Activated gamma-delta T cell treated with anti-CD3 and anti-CD28 coated beads, Interleukin-2, amount 50 U/mL, for 16 hours (primary cell): ENCODE results near the gene RNASEL.
A peak's percentile ranks its signal among the peaks of the same experiment; 100 is the strongest.

Experiments
- DNase-seq: peaks from one replicate; pipeline ENCODE4 v3.0.0-alpha.2; 2020; ENCODE audit warnings: low read depth

Gene RNASEL

DNA sequence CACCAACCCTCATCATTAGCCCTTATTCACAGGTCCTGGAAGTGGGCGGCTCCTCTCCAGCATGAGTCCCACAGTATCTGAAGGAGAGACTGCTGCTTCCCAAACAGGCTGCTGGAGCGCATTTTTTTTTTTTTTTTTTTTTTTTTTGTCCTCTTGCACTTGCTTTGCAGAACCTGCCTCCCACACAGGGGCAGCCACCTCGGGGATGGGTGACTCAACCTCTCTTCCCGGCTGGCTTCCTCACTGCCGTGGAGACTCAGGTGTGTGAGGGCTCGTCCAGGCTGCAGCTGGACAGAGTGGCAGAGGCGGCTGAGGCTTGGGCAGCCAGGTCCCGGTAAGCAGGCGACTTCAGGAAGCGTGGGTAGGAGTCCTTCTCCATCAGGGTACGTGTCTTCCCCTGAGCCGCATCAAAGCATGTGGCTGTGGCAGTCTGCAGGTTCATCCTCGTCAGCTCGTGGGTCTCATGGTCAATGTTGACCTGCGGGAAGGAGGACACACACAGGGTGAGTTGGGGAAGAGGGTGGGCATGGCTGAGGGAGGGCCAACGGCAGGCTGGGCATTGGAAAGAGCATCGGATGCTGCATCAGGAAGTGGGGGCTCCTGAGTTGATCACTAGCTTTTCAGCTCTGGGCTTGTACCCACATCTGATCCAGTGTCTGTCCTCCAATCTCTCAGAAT is 11.1 kb upstream of the RNASEL start:
- DNase-seq, result no peak

DNA sequence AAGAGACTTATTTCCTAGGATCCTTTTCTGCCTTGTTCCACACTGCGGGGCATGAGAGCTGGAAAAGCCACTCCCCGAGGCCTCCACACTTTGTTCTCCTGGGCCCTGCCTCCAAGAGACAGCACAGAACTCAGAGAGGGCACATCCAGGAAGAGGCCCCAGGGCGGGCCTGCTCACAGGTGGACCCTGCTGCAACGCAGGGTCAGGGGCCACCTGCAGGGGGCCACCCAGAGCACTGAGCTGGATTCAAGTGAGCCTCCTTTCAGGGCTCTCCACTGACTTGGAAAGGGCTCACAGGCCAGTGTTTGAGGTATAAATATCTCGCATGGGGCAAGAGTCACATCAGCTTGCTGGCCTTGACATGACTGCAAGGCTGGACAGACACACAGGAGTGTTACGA is 10.3 kb upstream of the RNASEL start:
- DNase-seq, result no peak

DNA sequence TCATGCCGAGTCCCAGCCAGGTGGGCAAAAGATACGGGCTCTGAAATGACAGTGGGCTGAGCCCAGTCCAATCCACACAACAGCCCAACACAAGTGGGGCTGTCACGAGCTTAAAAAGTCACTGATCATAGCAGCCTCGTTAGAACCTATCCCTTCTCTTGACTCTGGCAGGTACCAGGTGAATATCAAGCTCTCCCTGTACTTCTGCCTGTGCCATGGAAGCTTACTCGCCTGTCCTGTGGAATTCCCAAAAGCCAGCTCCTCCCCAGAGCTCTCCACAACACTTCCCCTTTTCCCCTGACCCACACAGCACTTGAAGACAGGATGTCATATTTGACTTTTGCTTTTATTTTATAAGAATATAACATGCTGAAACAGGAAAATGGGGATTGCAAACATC is 9.2 kb upstream of the RNASEL start:
- no peak for DNase-seq

DNA sequence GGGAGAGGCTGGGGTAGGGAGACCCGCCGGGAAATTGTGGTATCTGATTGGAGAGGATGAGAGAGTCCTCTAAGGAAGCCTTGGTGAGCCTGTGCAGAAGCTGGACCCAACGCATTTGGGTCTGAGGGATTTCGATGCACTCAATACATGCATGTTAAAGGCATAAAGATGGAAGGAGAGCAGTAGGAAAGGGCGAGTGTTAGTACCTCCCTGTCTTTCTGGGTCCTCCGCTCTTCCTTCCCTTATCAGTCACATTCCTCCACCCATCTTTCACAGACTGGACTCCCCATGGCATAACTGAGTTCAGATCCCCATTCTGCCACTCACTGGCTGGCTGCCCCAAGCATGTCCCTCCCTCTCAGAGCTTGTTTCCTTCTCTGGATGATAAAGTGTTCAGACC is 7.9 kb upstream of the RNASEL start:
- no peak for DNase-seq

DNA sequence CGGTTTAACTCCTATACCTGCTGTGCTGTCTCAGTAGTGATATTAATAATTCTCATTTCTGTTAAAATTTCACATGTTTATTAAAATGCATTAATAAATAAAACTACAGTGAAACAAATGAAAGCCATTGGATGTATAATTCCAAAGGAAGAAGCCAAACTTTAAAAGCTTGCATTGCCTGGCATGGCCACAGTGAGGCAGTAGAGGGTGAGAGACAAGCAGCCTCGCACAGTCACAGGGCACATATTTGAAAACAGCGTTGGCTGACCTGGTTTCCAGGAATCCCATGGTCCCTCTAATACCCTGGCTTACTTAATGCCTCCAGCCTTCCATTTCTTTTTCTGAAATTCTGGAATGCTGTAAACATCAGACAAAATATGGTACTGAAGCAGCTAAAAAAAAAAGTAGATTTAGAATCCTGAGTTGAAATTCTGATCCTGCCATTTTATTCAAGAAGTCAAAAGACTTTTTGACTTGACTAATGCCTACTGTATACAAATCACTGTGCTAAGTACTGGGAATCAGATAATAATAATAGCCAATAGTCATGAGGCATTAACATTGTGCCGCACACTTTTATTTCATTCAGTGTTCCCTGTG is 6.7 kb upstream of the RNASEL start:
- peak; percentile 44 for DNase-seq

DNA sequence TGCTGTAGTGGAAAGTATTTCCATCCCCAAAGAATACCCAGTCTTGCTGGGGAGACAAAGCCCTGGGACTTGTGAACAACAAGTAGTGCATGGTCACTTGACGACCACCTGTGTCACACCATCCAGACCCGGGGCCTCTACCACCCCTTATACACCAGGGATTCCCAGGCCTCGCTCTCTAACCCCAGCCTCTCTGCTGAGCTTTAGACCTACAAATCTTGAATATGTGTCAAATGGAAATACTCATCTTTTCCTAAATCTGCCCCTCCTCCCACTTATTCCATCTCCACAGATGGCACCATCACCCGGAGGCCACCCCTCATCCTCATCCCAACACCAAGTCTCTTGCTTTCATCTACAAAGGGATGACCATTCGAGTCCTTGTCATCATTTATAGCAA is 875 bp upstream of the RNASEL start:
- no peak for DNase-seq

DNA sequence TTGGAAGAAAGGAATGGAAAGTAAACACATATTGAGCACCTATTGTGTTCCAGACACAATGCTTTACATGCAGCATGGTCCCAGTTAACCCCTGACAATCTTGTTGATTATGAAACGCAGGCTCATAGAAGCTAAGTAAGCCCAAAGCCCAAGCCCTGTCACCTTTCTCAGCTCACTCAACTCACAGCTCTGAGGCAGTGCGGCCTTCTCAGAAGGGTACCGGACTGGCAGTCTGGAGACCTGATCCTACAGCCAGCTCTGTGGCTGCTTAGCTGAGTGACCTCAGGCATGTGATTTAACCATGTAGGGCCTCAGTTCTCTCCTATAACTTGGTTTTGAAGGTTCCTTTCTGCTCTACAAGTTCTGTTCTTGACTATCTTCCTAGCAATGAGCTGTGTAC is 464 bp upstream of the RNASEL start:
- no peak for DNase-seq

DNA sequence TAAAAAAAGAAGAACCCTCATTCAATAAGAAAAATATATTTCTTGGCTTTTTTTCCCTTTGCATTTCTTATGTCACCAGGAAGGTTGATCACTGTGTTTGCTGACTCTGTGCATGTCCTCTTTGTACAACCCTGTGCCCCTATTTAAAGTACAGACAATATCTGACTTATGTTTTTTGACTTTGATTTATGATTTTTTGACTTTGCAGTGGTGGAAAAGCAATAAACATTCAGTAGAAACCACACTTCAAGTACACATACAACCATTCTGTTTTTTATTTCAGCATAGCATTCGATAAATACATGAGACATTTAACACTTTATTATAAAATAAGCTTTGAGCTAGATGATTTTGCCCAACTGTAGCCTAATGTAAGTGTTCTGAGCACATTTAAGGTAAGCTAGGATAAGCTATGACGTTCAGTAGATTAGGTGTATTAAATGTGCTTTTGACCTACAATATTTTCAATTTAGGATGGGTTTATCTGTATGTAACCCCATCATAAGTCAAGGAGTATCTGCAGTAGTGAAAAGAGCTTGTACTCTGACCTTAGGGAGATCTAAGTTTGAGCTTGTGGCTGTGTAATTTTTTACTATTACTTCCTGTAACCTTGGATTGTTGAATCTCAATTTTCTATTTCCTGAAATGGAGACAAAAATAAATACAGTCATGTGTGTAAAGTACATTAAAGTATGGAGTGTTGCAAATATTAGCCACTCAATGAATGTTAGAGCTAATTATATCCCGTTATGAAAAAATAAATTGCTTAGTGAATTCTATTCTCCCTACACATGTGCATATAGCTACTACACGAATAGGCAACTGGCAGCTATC is 1.2 kb downstream of the RNASEL start:
- DNase-seq, result no peak

DNA sequence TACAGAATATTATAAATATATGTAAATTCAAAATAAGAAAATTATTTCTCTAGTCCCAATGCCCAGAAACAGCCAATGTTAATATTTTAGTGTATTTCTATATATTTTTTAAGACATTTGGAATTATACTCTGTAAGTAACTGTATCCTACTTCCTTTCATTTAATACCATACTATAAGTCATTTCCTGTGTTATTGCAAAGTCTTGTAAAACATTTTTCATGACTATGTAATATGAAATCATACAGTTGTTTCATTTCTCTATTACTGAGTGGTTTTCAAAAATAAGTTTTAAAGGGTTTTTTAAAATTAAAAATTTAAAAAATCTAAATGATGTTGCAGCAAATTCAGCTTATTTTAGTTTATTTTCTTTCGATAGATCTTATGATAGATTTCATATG is 2.0 kb downstream of the RNASEL start:
- DNase-seq, result no peak

DNA sequence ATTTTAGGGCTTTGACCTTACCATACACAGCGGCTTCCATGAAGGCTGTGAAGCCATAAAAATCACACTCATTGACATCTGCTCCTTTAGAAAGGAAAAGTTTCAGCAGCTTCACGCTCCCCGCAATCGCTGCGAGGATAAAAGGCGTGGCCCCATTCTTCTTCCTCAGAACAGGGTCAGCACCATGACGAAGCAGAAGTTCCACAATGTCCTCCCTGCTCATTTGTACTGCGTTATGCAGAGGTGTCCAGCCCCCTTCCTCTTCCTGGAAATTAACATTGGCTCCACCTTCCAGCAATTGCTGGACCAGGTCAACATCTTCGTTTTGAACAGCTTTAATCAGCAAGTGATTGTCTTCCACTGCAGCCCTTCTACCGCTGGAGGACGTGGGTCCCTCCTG is 2.7 kb downstream of the RNASEL start:
- DNase-seq, result no peak

DNA sequence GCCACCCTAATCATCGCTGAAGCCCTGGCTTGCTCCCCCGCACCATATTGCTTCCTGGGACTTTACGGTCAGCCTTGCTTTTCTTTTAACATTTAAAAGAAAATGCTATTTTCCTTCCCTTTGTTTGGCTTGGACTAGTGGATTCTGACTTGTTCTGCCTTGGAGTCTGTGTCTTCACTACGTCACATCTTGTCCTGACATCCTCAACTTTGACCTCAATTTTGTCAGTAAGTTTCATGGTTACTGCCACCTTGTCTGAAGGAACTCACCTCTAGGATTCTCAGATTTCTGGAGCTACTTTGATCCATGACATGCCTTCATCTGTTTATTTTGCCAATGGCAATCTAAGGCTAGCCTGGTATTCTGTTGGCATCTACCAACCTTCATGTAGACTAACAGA is 4.3 kb downstream of the RNASEL start:
- no peak for DNase-seq

DNA sequence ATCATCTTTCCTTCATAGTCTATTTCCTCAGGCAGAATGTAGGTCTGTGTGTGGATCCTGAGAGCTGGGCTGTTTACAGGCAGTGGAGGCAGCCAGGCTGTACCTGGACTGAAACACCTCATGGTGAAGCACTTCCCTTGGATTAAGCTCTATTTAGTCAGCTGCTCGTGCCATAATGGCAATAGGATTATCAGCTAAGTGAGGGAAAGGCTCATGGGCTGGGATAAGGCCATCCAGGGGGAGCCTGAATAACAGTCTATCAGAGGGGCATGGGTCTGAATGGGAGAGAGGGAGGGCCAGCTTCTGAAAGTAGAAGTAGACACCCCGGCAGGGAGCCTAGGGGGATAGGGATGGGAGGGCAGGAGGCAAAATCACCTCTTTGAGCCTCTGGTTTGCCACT is 8.3 kb downstream of the RNASEL start:
- DNase-seq, result no peak

DNA sequence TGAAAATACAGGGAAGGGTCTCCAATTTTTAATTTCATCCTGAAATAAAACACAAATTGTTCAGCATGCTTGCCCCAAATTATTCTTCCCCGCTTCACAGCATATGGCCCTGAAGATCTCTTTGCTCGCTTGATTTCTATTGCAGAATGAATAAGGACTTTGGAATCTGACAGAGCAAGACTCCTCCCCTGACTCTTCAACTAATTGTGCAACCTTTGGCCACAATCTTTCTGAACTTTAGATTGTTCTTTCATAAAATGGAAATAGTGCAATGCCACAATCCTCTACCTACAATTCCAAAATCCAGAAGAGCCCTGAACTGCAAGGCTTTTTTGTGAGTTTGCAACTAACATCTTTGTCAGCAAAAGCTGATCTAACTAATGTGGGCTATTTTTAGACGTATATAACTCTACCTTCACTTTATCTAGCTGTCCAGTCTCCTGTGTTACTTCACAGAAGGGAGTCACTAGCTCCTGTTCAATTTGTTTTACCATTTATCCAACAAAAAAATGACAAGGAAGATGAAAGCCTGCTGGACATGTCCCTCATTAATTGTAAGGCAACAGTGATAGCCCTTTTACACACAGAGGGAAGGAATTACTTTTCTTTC is 13.4 kb downstream of the RNASEL start:
- no peak for DNase-seq

DNA sequence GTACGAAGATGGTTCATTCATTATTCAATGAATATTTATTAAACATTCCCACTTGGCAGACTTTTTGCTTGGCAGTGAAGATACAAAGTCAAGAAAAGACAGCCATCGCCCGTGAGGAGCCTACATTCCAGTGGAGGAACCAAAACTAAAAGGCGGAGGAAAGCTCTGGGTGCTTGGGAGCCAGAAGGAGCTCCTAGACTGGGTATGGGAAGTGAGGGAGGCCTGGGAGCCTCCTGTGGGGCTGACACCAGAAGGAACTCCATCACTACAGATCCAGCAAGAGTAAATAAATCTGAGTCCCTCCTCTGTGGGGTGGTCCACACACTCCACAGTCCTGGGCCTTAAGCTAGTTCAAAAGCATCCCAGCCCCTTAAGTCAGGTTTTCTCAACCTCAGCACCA is 14.9 kb downstream of the RNASEL start:
- DNase-seq, result no peak

DNA sequence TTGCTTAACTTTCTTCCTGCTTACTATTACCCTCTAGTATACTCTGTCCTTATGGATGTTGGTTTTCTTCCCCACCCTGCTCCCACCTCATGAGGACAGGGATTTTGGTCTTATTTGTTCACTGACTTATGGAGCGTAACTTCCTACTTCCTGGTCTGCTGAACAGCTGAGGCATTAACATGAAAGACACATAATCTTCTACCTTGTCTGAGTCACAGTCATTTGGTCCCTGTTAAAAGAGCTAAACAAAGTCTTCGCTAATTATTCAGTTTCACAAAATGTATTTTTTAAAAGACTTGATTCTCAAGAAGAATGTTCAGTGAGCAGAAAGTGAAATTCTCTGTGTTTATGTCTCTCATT is 18.5 kb downstream of the RNASEL start:
- no peak for DNase-seq

DNA sequence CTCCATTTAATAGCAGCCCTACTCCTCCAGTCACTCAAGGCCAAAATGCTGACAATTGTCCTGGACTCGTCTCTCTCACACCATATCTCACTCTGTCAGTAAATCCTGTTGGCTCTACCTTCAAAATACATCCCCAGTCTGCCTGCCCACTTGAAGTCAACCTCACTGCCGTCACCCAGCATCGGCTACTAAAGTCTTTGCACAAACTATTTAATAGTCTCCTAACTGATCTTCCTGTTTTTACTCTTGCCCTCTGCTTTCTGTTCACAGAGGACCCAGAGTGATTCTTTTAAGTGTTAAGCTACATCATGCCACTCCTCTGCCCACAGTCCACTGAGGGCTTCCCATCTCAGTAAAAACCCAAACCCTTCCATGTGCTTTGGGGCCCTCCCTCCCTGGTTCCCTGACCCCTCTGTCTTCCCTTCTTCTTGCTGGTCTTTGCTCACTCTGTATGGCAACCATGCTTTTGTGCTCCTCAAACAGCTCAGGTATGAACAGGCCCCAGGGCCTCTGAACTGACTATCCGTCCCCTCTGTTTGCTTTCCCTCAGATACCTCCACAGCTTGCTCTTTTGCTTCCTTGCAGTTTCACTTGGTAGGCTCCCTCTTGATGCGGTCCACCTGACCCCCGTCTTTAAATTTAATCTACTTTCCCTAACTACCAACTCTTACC is 19.0 kb downstream of the RNASEL start:
- no peak for DNase-seq

DNA sequence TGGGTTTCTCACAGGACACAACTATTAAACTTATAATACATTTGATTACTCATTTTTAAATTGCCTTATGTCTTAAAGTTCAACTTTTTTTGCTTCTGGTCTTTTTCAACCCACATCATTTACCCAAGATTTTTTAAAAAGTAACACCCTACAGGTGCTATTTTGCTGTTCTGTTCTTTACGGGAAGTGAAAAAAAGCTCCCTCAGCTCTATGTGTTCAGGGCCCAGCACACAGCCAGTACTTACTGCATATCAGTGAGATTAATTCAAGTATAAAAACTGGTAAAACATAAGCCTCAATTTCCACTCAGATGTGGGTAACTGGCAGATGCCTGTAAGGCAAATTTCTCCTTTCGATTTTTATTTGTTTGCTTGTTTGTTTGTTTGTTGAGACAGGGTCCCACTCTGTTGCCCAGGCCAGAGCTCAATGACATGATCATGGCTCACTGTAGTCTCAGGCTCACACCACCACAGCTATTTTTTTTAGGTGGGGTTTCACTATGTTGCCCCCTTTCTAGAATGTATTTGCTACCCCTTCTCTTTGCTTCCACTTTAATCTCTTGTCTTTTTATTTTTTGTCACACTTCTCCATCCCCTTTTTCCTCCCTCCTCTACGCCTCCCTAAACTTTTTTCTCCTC is 20.3 kb downstream of the RNASEL start:
- no peak for DNase-seq

DNA sequence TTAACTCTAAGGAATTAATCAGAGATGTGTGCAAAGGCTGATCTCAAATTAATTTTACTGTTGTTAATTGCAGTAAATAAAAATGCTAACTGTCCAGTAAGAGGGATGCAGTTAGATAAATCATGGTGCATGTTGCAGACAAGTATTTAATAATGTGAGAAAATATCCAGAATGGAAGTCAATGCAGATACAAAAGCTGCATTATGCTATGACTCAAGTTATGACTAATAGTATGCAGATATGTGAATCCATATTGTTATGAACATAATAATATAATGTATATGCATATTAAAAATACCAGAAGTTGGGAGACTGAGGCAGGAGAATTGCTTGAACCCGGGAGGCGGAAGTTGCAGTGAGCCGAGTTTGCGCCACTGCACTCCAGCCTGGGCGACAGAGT is 21.4 kb downstream of the RNASEL start:
- DNase-seq, result no peak

DNA sequence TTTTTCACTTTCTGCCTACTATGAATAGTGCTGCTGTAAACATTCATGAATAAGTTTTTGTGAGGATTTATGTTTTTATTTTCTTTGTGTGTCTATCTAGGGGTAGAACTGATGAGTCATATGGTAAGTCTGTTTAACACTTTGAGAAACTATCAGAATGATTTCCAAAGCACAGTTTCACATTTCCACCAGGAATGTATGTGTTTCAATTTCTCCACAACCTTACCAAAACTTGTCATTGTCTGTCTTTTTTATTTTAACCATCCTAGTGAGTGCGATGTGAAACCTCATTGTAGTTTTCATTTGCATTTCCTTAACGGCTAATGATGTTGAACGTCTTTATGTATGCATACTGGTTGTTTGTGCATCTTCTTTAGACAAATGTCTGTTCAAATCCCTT is 23.5 kb downstream of the RNASEL start:
- DNase-seq, result no peak

DNA sequence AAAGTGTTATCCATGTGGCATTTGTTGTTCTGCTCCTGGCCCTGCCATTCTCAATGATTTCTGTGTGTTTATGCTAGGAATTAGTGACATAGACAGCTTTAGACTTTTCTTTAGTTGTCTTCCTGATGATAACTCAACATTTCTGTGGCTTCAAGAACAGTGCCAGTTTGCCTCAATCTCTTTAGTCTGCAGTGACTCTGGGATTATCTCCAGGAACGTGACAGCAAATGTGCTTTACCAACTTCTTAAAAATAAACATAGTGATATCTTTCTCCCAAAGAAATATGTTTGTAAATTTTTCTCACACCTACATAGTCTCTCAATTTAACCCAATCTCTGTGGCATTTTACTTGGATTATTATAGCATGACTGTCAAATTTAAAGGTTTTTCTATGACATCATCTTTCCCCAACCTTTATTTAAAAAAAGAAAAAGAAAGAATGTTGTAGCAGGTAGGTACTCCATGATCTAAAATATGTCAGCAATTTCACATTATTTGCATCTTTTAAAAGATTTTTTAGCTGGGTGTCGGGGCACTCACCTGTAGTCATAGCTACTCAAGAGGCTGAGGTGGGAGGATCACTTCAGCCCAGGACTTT is 24.6 kb downstream of the RNASEL start:
- DNase-seq, result no peak

DNA sequence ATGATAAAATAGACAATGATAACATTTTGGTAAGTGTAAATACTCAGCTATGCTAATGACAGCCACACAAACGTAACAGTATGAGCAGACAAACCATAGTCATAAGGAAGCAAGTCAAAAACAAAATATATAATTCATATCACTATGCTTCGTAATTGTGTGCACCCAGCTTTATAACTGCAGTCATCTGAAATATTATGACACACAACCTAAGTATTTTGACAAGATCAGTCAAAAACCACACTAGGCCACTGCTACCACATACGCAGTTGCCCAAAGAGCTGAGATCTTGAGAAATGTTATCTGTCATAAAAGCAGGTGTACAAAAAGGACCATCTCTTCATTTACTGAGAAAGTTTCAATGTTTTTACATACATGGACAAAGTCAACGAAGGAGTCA is 26.0 kb downstream of the RNASEL start:
- no peak for DNase-seq

DNA sequence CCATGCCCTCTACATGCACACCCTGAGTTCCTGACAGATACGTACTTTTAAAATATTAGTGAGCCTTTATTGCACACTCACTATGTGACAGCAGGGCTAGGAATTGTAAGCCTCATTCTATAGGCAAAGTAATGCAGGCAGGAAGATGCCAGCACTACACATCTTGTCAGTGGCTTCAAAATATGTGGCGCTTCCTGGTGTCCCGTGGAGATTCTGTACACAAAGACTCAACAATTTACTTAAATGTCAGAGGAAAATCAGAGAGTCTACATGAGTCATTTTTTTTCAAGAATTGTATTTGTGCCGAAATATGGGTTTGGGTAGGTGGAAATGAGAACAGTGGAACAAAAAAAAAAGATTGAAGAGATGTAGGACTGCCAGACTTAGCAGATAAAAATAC is 27.6 kb downstream of the RNASEL start:
- no peak for DNase-seq
